Osteoblast (primary cell): ENCODE data around the gene METTL18. TPM values are rescaled to one million over a fixed set of nuclear protein-coding genes. Genes with fewer than 3 reads are reported as not detected.

Experiments used
- DNase-seq: peaks from one replicate; pipeline ENCODE4 v3.0.0; 2011; ENCODE audit warnings: low spot score, mixed read lengths; ENCODE audit not compliant: insufficient read length; ENCODE audit errors: missing footprints
- H2AFZ ChIP-seq: 2 replicates; pipeline ENCODE4 v1.6.0; 2011; ENCODE audit warnings: mild to moderate bottlenecking, low read length
- H3K27ac ChIP-seq: 2 replicates; pipeline ENCODE4 v1.5.1; 2011; ENCODE audit warnings: mild to moderate bottlenecking, low read depth, low read length, moderate library complexity
- H3K27me3 ChIP-seq: 2 replicates; pipeline ENCODE4 v1.6.0; 2012; ENCODE audit warnings: mild to moderate bottlenecking, control low read depth, inconsistent platforms, low read length, moderate library complexity; ENCODE audit not compliant: insufficient read depth
- H3K36me3 ChIP-seq: 2 replicates; pipeline ENCODE4 v1.5.1; 2011; ENCODE audit warnings: mild to moderate bottlenecking, low read length, control low read depth, moderate library complexity; ENCODE audit not compliant: insufficient read depth
- H3K4me1 ChIP-seq: 2 replicates; pipeline ENCODE4 v1.5.1; 2011; ENCODE audit warnings: mild to moderate bottlenecking, low read length, control low read depth, moderate library complexity; ENCODE audit not compliant: insufficient read depth
- H3K4me2 ChIP-seq: 2 replicates; pipeline ENCODE4 v1.6.0; 2011; ENCODE audit warnings: mild to moderate bottlenecking, low read length; ENCODE audit not compliant: insufficient read depth
- H3K4me3 ChIP-seq: fragments of 200-600 bp; sonication (generic); 3 replicates; pipeline ENCODE4 v1.5.1; 2012; ENCODE audit warnings: mild to moderate bottlenecking, low read length, inconsistent platforms; ENCODE audit not compliant: insufficient read depth
- H3K79me2 ChIP-seq: 2 replicates; pipeline ENCODE4 v1.6.0; 2012; ENCODE audit warnings: mild to moderate bottlenecking, low read length, control low read depth, inconsistent platforms; ENCODE audit not compliant: insufficient read depth
- H3K9me3 ChIP-seq: 2 replicates; pipeline ENCODE4 v1.5.1; 2011; ENCODE audit warnings: low read depth, low read length, control low read depth
- H4K20me1 ChIP-seq: 2 replicates; pipeline ENCODE4 v1.6.0; 2012; ENCODE audit warnings: mild to moderate bottlenecking, low read length, control low read depth; ENCODE audit not compliant: insufficient read depth
- CTCF ChIP-seq: IDR thresholded peaks from 2 replicates; pipeline ENCODE4 v1.5.1; 2011; ENCODE audit warnings: mild to moderate bottlenecking, low read depth, low read length, moderate library complexity; ENCODE audit errors: extremely low read depth
- total RNA-seq: library from RNA; depleted of rRNA; stranded (reverse); fragments of >200 nt; gene quantifications from 2 replicates; pipeline ENCODE4 v1.2.3, GENCODE V29; 2012

METTL18 gene
- total RNA-seq, 1 donor, result 2.9 TPM

DNA sequence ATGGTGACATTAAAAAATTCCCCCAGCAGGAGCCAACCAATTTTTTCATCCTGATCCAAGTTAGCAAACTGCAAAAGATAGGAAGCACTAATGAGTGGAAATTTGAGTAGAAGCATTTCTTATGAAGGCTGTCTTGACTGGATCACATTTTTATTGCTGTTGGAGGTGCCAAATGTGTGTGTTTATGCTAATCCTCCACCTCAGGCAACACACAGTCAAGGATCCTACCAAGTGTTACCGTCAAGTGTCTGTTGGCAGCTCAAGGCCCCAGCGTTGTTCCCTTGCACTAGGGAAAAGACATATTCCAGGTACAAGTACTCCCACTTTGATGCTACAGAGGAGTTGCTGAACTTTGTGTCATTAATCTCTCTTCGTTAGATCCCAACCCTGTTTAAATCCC lies 18.3 kb downstream of the METTL18 start:
- no peaks in the 10 kb centered on the region for H3K79me2 ChIP-seq
- no peaks in the 10 kb centered on the region for H3K36me3 ChIP-seq
- no peak for TF ChIP-seq CTCF
- no peak overlapping the region for H3K4me2 ChIP-seq
- H2AFZ ChIP-seq, result no peak overlapping the region
- peaks cover 18% of the 10 kb centered on the region for H3K4me1 ChIP-seq
- no peaks in the 10 kb centered on the region for H3K9me3 ChIP-seq
- no peaks in the 10 kb centered on the region for H4K20me1 ChIP-seq
- no peak for DNase-seq
- H3K27me3 ChIP-seq, result peaks cover 5% of the 10 kb centered on the region
- H3K27ac ChIP-seq, result no peak overlapping the region
- no peak overlapping the region for H3K4me3 ChIP-seq

DNA sequence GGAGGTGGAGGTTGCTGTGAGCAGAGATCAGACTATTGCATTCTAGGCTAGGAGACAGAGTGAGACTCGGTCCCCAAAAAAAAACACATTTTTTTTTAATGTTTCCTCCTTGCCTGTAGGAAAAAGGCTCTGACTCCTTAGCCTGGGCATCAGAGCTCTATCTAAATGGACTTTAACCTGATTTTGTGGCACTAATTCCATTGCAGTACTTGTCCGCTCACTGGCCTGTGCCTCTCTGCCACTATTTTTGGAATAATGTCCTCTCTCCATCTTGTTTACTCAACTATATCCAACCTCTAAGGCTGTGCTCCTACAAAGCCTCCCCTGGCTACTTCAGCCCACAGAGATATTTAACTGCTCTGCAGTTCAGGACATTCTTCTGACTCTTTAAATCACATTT lies 26.5 kb downstream of the METTL18 start:
- Histone ChIP-seq H3K36me3 (no peaks in the 10 kb centered on the region), H3K79me2 (no peaks in the 10 kb centered on the region), H3K27me3 (peaks cover 10% of the 10 kb centered on the region), H3K4me1 (no peaks in the 10 kb centered on the region), H3K4me2 (no peak overlapping the region), H4K20me1 (no peaks in the 10 kb centered on the region), H3K27ac (no peak overlapping the region), H3K9me3 (no peaks in the 10 kb centered on the region), H3K4me3 (no peak overlapping the region), H2AFZ (no peak overlapping the region)
- no peak for TF ChIP-seq CTCF
- no peak for DNase-seq

DNA sequence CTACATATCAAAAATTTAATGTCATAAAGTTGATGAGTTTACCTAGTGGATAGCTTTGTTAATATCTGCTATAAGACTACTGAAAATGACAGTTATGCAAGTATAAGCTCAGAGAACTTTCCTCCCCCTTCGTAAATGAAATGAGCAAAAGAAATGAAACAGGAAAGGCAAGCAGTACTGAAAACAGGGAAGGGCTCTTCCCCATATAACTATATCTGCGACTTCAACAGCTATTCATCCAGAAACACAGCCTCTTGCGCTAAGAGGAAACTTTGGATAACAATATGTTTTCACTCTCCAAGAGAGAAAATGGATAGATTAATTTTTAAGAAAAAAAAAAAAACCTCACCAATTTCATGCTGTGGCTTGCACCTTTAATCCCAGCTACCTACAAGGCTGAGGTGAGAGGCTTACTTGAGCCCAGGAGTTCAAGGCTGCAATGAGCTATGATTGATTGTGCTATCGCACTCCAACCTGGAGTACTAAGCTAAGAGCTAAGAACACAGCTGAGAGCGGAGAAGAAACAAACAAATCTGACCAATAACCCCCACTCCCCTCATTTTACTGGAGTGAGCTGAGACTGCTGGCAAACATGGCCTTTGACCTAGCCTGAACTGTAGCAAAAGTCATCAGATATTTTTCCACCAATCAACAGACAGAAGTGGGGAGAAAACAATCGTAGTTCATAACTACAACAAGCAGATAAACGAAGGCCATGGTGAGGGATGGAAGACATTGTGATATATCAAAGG lies 29.0 kb downstream of the METTL18 start:
- no peaks in the 10 kb centered on the region for H3K36me3 ChIP-seq
- H2AFZ ChIP-seq, result no peak overlapping the region
- no peaks in the 10 kb centered on the region for H3K79me2 ChIP-seq
- no peak for TF ChIP-seq CTCF
- no peaks in the 10 kb centered on the region for H3K4me1 ChIP-seq
- peaks cover 5% of the 10 kb centered on the region for H3K27me3 ChIP-seq
- no peak for DNase-seq
- no peaks in the 10 kb centered on the region for H3K9me3 ChIP-seq
- H3K4me2 ChIP-seq, result no peak overlapping the region
- H3K27ac ChIP-seq, result no peak overlapping the region
- no peaks in the 10 kb centered on the region for H4K20me1 ChIP-seq
- H3K4me3 ChIP-seq, result no peak overlapping the region

GRCh38 chr1:169764919-169765318 lies 29.8 kb downstream of the METTL18 start:
- TF ChIP-seq CTCF, result no peak
- no peak for DNase-seq

More at GRCh38 chr1:169764919-169765318, 29.8 kb downstream of the METTL18 start:
- no peaks in the 10 kb centered on the region for H3K36me3 ChIP-seq
- H2AFZ ChIP-seq, result no peak overlapping the region
- H3K79me2 ChIP-seq, result no peaks in the 10 kb centered on the region
- no peak overlapping the region for H3K27ac ChIP-seq
- H3K4me3 ChIP-seq, result no peak overlapping the region
- no peaks in the 10 kb centered on the region for H3K4me1 ChIP-seq
- peaks cover 2% of the 10 kb centered on the region for H3K27me3 ChIP-seq
- H3K9me3 ChIP-seq, result no peaks in the 10 kb centered on the region
- no peaks in the 10 kb centered on the region for H4K20me1 ChIP-seq
- no peak overlapping the region for H3K4me2 ChIP-seq
